SK-N-SH (cell line): ENCODE results near the gene B3GNT5. TPM values are rescaled to one million over a fixed set of nuclear protein-coding genes. Genes with fewer than 3 reads are reported as not detected.

Source experiments
- CTCF ChIA-PET: fragments of 300-600, 350-600 bp; formaldehyde crosslinking; extraction: SDS; loops from one replicate; lab custom pipeline; 2021; lab: Yijun Ruan, JAX
- POLR2A ChIA-PET: fragments of 350-600 bp; sonication (Branson Sonifier 250); formaldehyde crosslinking; extraction: SDS; loops from one replicate; lab custom pipeline; 2020; ENCODE audit warnings: antibody characterized with exemption, inconsistent platforms; lab: Yijun Ruan, JAX
- DNase-seq: peaks from one replicate; pipeline ENCODE4 v3.0.0; 2012
- H2AFZ ChIP-seq: fragments of 200-600 bp; sonication (generic); 2 replicates; pipeline ENCODE4 v1.8.1; 2016; ENCODE audit warnings: antibody characterized with exemption, mild to moderate bottlenecking, low read depth
- H3F3A ChIP-seq: fragments of 200-600 bp; sonication (generic); replicated peaks from 2 replicates; pipeline ENCODE3; 2016; ENCODE audit warnings: antibody characterized with exemption, mild to moderate bottlenecking; ENCODE audit not compliant: insufficient read depth
- H3K27ac ChIP-seq, 2 experiments: fragments of 200-500 bp in 1 of 2; fragments of 200-600 bp in 1 of 2; sonication (Bioruptor generic) in 1 of 2; sonication (generic), shearing (Covaris generic) in 1 of 2; 2 replicates each; pipeline versions ENCODE4 v1.5.1 to v1.6.1; 2014 to 2016; ENCODE audit warnings: low read depth in 2 of 2, inconsistent platforms in 1 of 2, low read length in 1 of 2, mild to moderate bottlenecking in 1 of 2, mixed read lengths in 1 of 2
- H3K27me3 ChIP-seq: fragments of 200-600 bp; sonication (generic), shearing (Covaris generic); 2 replicates; pipeline ENCODE4 v1.6.1; 2016; ENCODE audit warnings: mixed run types; ENCODE audit not compliant: insufficient read depth
- H3K36me3 ChIP-seq, 2 experiments: fragments of 200-500 bp in 1 of 2; fragments of 200-600 bp in 1 of 2; sonication (Bioruptor generic) in 1 of 2; sonication (generic) in 1 of 2; replicated peaks in 1 of 2; 2 replicates each; pipeline versions ENCODE3 to v1.5.1; 2014 to 2016; ENCODE audit warnings: low read length in 1 of 2, mild to moderate bottlenecking in 1 of 2; ENCODE audit not compliant: insufficient read depth in 2 of 2, control insufficient read depth in 1 of 2
- H3K4me1 ChIP-seq, 2 experiments: fragments of 200-500 bp in 1 of 2; fragments of 200-600 bp in 1 of 2; sonication (Bioruptor generic) in 1 of 2; sonication (generic), shearing (Covaris generic) in 1 of 2; 2 replicates each; pipeline versions ENCODE4 v1.5.1 to v1.6.1; 2014 to 2016; ENCODE audit warnings: low read depth in 1 of 2, low read length in 1 of 2, mixed run types in 1 of 2; ENCODE audit not compliant: insufficient read depth in 2 of 2, control insufficient read depth in 1 of 2
- H3K4me2 ChIP-seq: fragments of 200-600 bp; sonication (generic), shearing (Covaris generic); 2 replicates; pipeline ENCODE4 v1.6.1; 2017; ENCODE audit warnings: mixed run types
- H3K4me3 ChIP-seq, 2 experiments: fragments of 200-500 bp in 1 of 2; fragments of 200-600 bp in 1 of 2; sonication (Bioruptor generic) in 1 of 2; sonication (generic), shearing (Covaris generic) in 1 of 2; 2 replicates each; pipeline versions ENCODE4 v1.5.1 to v1.8.1; 2014 to 2016; ENCODE audit warnings: low read depth in 2 of 2, inconsistent platforms in 1 of 2, low read length in 1 of 2, mild to moderate bottlenecking in 1 of 2, mixed read lengths in 1 of 2, moderate library complexity in 1 of 2
- H3K79me2 ChIP-seq: fragments of 200-600 bp; sonication (generic); 2 replicates; pipeline ENCODE4 v1.8.1; 2017; ENCODE audit warnings: mild to moderate bottlenecking; ENCODE audit not compliant: insufficient read depth
- H3K9ac ChIP-seq: fragments of 200-600 bp; sonication (generic); 2 replicates; pipeline ENCODE4 v1.6.1; 2017; ENCODE audit warnings: mixed run types
- H3K9me2 ChIP-seq: fragments of 200-600 bp; sonication (generic); 2 replicates; pipeline ENCODE4 v1.6.1; 2017; ENCODE audit warnings: mixed run types
- H3K9me3 ChIP-seq: fragments of 200-600 bp; sonication (generic); 2 replicates; pipeline ENCODE4 v1.6.1; 2017; ENCODE audit warnings: mixed run types, mild to moderate bottlenecking, moderate library complexity
- H4K20me1 ChIP-seq: fragments of 200-600 bp; sonication (generic); 2 replicates; pipeline ENCODE4 v1.6.1; 2017; ENCODE audit warnings: mild to moderate bottlenecking, mixed run types; ENCODE audit not compliant: insufficient read depth
- CHD2 ChIP-seq: fragments of 150-350 bp; IDR thresholded peaks from 2 replicates; pipeline ENCODE4 v1.6.1; 2018; ENCODE audit warnings: low read length; ENCODE audit not compliant: partially characterized antibody
- CTCF ChIP-seq: fragments of 200-600 bp; sonication (generic); IDR thresholded peaks from 2 replicates; pipeline ENCODE4 v1.6.1; 2017; ENCODE audit warnings: antibody characterized with exemption, mild to moderate bottlenecking, moderate library complexity
- ELF1 ChIP-seq: IDR thresholded peaks from 2 replicates; pipeline ENCODE4 v1.4.0; 2012
- FOXJ3 ChIP-seq: sonication (generic); formaldehyde crosslinking; IDR thresholded peaks from 2 replicates; pipeline ENCODE4 v1.5.1; 2020; ENCODE audit warnings: mild to moderate bottlenecking, missing genetic modification reagents
- FOXM1 ChIP-seq: IDR thresholded peaks from 2 replicates; pipeline ENCODE4 v1.4.0; 2012; ENCODE audit warnings: low read depth, mild to moderate bottlenecking
- GABPA ChIP-seq: IDR thresholded peaks from 2 replicates; pipeline ENCODE4 v1.4.0; 2012; ENCODE audit warnings: low read depth, mild to moderate bottlenecking
- JUND ChIP-seq: IDR thresholded peaks from 2 replicates; pipeline ENCODE4 v1.4.0; 2012
- MAX ChIP-seq: IDR thresholded peaks from 2 replicates; pipeline ENCODE4 v1.4.0; 2012; ENCODE audit warnings: low read depth
- MEF2A ChIP-seq: IDR thresholded peaks from 2 replicates; pipeline ENCODE4 v1.4.0; 2012; ENCODE audit warnings: low read depth, borderline replicate concordance
- NRF1 ChIP-seq: IDR thresholded peaks from 2 replicates; pipeline ENCODE4 v1.6.1; 2012; ENCODE audit warnings: low read depth, mild to moderate bottlenecking, low read length
- POLR2AphosphoS5 ChIP-seq: IDR thresholded peaks from 2 replicates; pipeline ENCODE4 v1.6.1; 2012; ENCODE audit warnings: low read depth, low read length
- RCOR1 ChIP-seq: fragments of 150-350 bp; IDR thresholded peaks from 2 replicates; pipeline ENCODE4 v1.6.1; 2017; ENCODE audit warnings: antibody characterized with exemption, low read length
- TAF1 ChIP-seq: IDR thresholded peaks from 2 replicates; pipeline ENCODE4 v1.6.1; 2012; ENCODE audit warnings: low read depth, mild to moderate bottlenecking, low read length, moderate library complexity, borderline replicate concordance
- TCF12 ChIP-seq: IDR thresholded peaks from 2 replicates; pipeline ENCODE4 v1.4.0; 2012
- USF2 ChIP-seq: fragments of 150-350 bp; IDR thresholded peaks from 2 replicates; pipeline ENCODE4 v1.6.1; 2017; ENCODE audit warnings: antibody characterized with exemption, low read length, low read depth, borderline replicate concordance
- YY1 ChIP-seq: IDR thresholded peaks from 2 replicates; pipeline ENCODE4 v1.4.0; 2012; ENCODE audit warnings: low read depth, mild to moderate bottlenecking
- WGBS: methylation state at CpG from one replicate; pipeline ENCODE4 v1.1.6; 2017; ENCODE audit warnings: low lambda C conversion rate; 5-methylcytosine and 5-hydroxymethylcytosine counted together
- polyA plus RNA-seq, 3 experiments: library from polyadenylated mRNA; depleted of rRNA; stranded (reverse); fragments of >200 nt; gene quantifications; 2 replicates each; pipeline ENCODE4 v1.2.3, GENCODE V29; 2012
- TF ChIP-seq, protein P1 (sequence below): IDR thresholded peaks from 2 replicates; pipeline ENCODE4 v1.4.0; 2012; ENCODE audit warnings: low read depth, borderline replicate concordance
- TF ChIP-seq, protein P2 (sequence below): IDR thresholded peaks from 2 replicates; pipeline ENCODE4; 2012
- TF ChIP-seq, protein P3 (sequence below): IDR thresholded peaks from 2 replicates; pipeline ENCODE4 v1.6.1; 2012; ENCODE audit warnings: mild to moderate bottlenecking, low read depth, low read length, moderate library complexity

Gene B3GNT5
- polyA plus RNA-seq, 1 of the 3 experiments (the other 2 are of a cell fraction): 4.7 TPM

- peaks cover 31% of the 10 kb centered on the region for H3K79me2 ChIP-seq
- H3K4me1 ChIP-seq: peaks cover 0 to 2% of the 10 kb centered on the region in 2 experiments; a peak in 1 of 4 replicates
- no peaks in the 10 kb centered on the region for H4K20me1 ChIP-seq
- no peaks in the 10 kb centered on the region for H3K9me2 ChIP-seq
- no peaks in the 10 kb centered on the region for H3K9me3 ChIP-seq
- no peak overlapping the region for H3K9ac ChIP-seq
- CTCF ChIA-PET: interaction anchor here (1.1 to 1.6 kb wide), 3 partner anchors 71 to 133 kb away, joined by 3 to 5 read pairs (median 3); no protein-coding TSS in a partner anchor
- H3K36me3 ChIP-seq: peaks cover 3% of the 10 kb centered on the region in 2 experiments
- H2AFZ ChIP-seq: no peak overlapping the region
- no peak for DNase-seq
- peak overlapping the region in 1 of 2 experiments; percentile 77; a peak in 1 of 4 replicates for H3K27ac ChIP-seq
- peak overlapping the region in 1 of 2 experiments; percentile 88; a peak in 2 of 4 replicates for H3K4me3 ChIP-seq
- no peak for TF ChIP-seq MEF2A
- TF ChIP-seq, all 33 proteins: peak for 0
- no peaks in the 10 kb centered on the region for H3F3A ChIP-seq
- WGBS: 73% methylated on average over 4 of the region's 4 CpGs
- H3K27me3 ChIP-seq: no peaks in the 10 kb centered on the region
- POLR2A ChIA-PET: no interaction called here
- peak overlapping the region; percentile 94 for H3K4me2 ChIP-seq
Measured at GRCh38 chr3:183255348-183255730, 2.3 kb downstream of the B3GNT5 start.

DNA sequence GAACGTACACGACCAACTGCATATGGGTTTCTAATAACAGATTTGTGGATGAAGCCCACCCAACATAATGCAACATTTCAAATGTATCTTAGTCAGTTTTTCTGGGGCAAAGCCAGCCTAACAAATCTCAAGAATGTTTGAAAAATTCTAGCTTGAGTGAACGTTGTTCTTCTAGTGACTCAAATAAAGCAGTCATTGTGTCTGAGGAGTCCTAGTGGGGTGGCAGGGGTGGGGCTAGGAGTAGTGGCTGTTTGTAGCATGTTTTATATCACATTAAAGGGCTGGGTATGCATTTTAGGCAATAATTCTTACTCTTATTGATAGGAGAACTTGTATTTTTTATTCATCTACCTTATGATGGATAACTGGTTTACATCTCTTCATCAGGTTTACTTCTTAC is 6.0 kb downstream of the B3GNT5 start:
- Histone ChIP-seq H3F3A (peaks cover 6% of the 10 kb centered on the region), H3K9me3 (no peaks in the 10 kb centered on the region), H3K4me1 (peaks cover 2 to 7% of the 10 kb centered on the region in 2 experiments; a peak in 3 of 4 replicates)
- CTCF ChIA-PET: interaction anchor here (1.4 kb wide), 1 partner anchor 123 kb away, joined by 5 read pairs; no protein-coding TSS in a partner anchor
- 71% methylated on average over 3 of the region's 3 CpGs for WGBS
- TF ChIP-seq MEF2A: no peak
- TF ChIP-seq MAX: no peak
- TF ChIP-seq USF2: no peak
- no peak for TF ChIP-seq TAF1
- TF ChIP-seq, protein P1, sequence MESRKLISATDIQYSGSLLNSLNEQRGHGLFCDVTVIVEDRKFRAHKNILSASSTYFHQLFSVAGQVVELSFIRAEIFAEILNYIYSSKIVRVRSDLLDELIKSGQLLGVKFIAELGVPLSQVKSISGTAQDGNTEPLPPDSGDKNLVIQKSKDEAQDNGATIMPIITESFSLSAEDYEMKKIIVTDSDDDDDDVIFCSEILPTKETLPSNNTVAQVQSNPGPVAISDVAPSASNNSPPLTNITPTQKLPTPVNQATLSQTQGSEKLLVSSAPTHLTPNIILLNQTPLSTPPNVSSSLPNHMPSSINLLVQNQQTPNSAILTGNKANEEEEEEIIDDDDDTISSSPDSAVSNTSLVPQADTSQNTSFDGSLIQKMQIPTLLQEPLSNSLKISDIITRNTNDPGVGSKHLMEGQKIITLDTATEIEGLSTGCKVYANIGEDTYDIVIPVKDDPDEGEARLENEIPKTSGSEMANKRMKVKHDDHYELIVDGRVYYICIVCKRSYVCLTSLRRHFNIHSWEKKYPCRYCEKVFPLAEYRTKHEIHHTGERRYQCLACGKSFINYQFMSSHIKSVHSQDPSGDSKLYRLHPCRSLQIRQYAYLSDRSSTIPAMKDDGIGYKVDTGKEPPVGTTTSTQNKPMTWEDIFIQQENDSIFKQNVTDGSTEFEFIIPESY: no peak
- TF ChIP-seq FOXJ3 (CRISPR knock-in tag): no peak
- TF ChIP-seq TCF12: no peak
- TF ChIP-seq, protein P2, sequence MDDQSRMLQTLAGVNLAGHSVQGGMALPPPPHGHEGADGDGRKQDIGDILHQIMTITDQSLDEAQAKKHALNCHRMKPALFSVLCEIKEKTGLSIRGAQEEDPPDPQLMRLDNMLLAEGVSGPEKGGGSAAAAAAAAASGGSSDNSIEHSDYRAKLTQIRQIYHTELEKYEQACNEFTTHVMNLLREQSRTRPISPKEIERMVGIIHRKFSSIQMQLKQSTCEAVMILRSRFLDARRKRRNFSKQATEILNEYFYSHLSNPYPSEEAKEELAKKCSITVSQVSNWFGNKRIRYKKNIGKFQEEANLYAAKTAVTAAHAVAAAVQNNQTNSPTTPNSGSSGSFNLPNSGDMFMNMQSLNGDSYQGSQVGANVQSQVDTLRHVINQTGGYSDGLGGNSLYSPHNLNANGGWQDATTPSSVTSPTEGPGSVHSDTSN: no peak
- TF ChIP-seq CTCF: no peak
- no peak for TF ChIP-seq CHD2
- no peak for TF ChIP-seq POLR2AphosphoS5
- TF ChIP-seq RCOR1: no peak
- no peak for TF ChIP-seq YY1
- TF ChIP-seq JUND: no peak
- no peak for TF ChIP-seq GABPA
- TF ChIP-seq NRF1: no peak
- TF ChIP-seq, protein P3, sequence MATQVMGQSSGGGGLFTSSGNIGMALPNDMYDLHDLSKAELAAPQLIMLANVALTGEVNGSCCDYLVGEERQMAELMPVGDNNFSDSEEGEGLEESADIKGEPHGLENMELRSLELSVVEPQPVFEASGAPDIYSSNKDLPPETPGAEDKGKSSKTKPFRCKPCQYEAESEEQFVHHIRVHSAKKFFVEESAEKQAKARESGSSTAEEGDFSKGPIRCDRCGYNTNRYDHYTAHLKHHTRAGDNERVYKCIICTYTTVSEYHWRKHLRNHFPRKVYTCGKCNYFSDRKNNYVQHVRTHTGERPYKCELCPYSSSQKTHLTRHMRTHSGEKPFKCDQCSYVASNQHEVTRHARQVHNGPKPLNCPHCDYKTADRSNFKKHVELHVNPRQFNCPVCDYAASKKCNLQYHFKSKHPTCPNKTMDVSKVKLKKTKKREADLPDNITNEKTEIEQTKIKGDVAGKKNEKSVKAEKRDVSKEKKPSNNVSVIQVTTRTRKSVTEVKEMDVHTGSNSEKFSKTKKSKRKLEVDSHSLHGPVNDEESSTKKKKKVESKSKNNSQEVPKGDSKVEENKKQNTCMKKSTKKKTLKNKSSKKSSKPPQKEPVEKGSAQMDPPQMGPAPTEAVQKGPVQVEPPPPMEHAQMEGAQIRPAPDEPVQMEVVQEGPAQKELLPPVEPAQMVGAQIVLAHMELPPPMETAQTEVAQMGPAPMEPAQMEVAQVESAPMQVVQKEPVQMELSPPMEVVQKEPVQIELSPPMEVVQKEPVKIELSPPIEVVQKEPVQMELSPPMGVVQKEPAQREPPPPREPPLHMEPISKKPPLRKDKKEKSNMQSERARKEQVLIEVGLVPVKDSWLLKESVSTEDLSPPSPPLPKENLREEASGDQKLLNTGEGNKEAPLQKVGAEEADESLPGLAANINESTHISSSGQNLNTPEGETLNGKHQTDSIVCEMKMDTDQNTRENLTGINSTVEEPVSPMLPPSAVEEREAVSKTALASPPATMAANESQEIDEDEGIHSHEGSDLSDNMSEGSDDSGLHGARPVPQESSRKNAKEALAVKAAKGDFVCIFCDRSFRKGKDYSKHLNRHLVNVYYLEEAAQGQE: no peak
- no peak for TF ChIP-seq ELF1
- no peak for TF ChIP-seq FOXM1
- TF ChIP-seq, all 33 proteins: peak for 0
- peaks cover 3% of the 10 kb centered on the region in 2 experiments for H3K36me3 ChIP-seq
- no peak overlapping the region for H3K4me3 ChIP-seq
- H3K27ac ChIP-seq: peak overlapping the region in 1 of 2 experiments; percentile 2; a peak in 1 of 4 replicates
- peaks cover 41% of the 10 kb centered on the region for H3K79me2 ChIP-seq
- H4K20me1 ChIP-seq: no peaks in the 10 kb centered on the region
- H3K9me2 ChIP-seq: no peaks in the 10 kb centered on the region
- H3K27me3 ChIP-seq: no peaks in the 10 kb centered on the region
- H2AFZ ChIP-seq: no peak overlapping the region
- no peak overlapping the region for H3K4me2 ChIP-seq
- DNase-seq: no peak
- POLR2A ChIA-PET: no interaction called here
- H3K9ac ChIP-seq: no peak overlapping the region
